K562 (cell line): ENCODE data around the gene RIN3.

ENCODE experiments used
- ATF1 ChIP-seq, 2 experiments: fragments of 450-650 bp in 1 of 2; IDR thresholded peaks; 2 replicates each; pipeline ENCODE4 v1.6.1; 2016; ENCODE audit warnings: missing compliant biosample characterization in 1 of 2, missing genetic modification characterization in 1 of 2
- GTF2F1 ChIP-seq: IDR thresholded peaks from 2 replicates; pipeline ENCODE4 v1.6.1; 2011; ENCODE audit warnings: low read depth, low read length, improper control_type of control experiment
- HEY1 ChIP-seq: fragments of 250-450 bp; sonication (Bioruptor Pico); IDR thresholded peaks from 2 replicates; pipeline ENCODE4 v1.5.0; 2020; ENCODE audit warnings: mild to moderate bottlenecking, moderate library complexity, borderline replicate concordance
- NFRKB ChIP-seq: fragments of 450-650 bp; IDR thresholded peaks from 2 replicates; pipeline ENCODE4 v1.6.1; 2016; ENCODE audit warnings: low read depth
- NRF1 ChIP-seq, 2 experiments: fragments of 450-650 bp; IDR thresholded peaks in 1 of 2; conservative IDR thresholded peaks in 1 of 2; 2 replicates each; pipeline ENCODE4 v1.6.1; 2014; ENCODE audit warnings: mild to moderate bottlenecking in 2 of 2
- POLR2A ChIP-seq: fragments of 450-650 bp; conservative IDR thresholded peaks from 2 replicates; pipeline ENCODE4 v1.6.1; 2016
- POLR2AphosphoS2 ChIP-seq: IDR thresholded peaks from 2 replicates; pipeline ENCODE4 v1.6.1; 2012; ENCODE audit warnings: low read length, improper control_type of control experiment
- SMARCE1 ChIP-seq: fragments of 450-650 bp; IDR thresholded peaks from 2 replicates; pipeline ENCODE4 v1.7.1; 2016; ENCODE audit warnings: mild to moderate bottlenecking
- SNAPC5 ChIP-seq: fragments of 250-450 bp; sonication (Bioruptor Pico); IDR thresholded peaks from 2 replicates; pipeline ENCODE4 v1.8.0; 2021; ENCODE audit warnings: moderate library complexity, mild to moderate bottlenecking, inconsistent platforms
- ZNF134 ChIP-seq: fragments of 250-450 bp; sonication (Bioruptor Pico); conservative IDR thresholded peaks from 2 replicates; pipeline ENCODE4 v1.4.0; 2020
- ZNF280A ChIP-seq: fragments of 450-650 bp; IDR thresholded peaks from 2 replicates; pipeline ENCODE4 v1.6.1; 2018; ENCODE audit warnings: mild to moderate bottlenecking, low read depth; ENCODE audit not compliant: partially characterized antibody
- ZNF830 ChIP-seq: fragments of 250-450 bp; sonication (Bioruptor Pico); IDR thresholded peaks from 2 replicates; pipeline ENCODE4 v1.5.0; 2021; ENCODE audit warnings: mild to moderate bottlenecking

GRCh38 chr14:92570674-92571262 lies 57.2 kb downstream of the RIN3 start:
- TF ChIP-seq NRF1 (conservative IDR thresholded peaks at IDR 0.05 in 1 of 2, IDR thresholded peaks at IDR 0.05 in 1 of 2) (no peak), SNAPC5 (CRISPR knock-in tag) (no peak), HEY1 (no peak), GTF2F1 (no peak), ATF1 (CRISPR knock-in tag; IDR thresholded peaks at IDR 0.05) (no peak), ATF1 (tag; IDR thresholded peaks at IDR 0.05) (no peak), NFRKB (no peak), POLR2AphosphoS2 (no peak), SMARCE1 (no peak), POLR2A (no peak), ZNF280A (no peak), ZNF830 (CRISPR knock-in tag) (no peak), ZNF134 (CRISPR knock-in tag) (no peak)
